Fibroblast of skin of left quadriceps (primary cell): ENCODE data around the gene FPR1.
A peak's percentile ranks its signal among the peaks of the same experiment; 100 is the strongest.

Source experiments
- DNase-seq, 2 experiments: peaks; one replicate each; pipeline ENCODE4 v3.0.0-alpha.2; 2013; ENCODE audit warnings: low read depth in 2 of 2

The FPR1 gene

DNA sequence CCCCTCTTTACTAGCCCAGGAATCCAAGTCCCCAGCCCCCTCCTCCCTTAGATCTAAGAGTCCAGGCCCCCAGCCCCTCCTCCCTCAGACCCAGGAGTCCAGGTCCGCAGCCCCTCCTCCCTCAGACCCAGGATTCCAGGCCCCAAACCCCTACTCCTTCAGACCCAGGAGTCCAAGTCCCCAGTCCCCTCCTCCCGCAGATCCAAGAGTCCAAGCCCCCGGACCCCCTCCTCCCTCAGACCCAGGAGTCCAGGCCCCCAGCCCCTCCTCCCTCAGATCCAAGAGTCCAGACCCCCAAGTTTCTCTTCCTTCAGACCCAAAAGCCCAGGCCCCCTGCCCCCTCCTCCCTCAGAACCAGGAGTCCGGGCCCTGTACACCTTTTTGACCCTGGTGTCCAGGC, 47.1 kb downstream of the FPR1 start:
- no peak for DNase-seq

- peak; percentile 85 to 87 for DNase-seq
Measured at GRCh38 chr19:51703575-51704515, 47.8 kb downstream of the FPR1 start.

- DNase-seq: no peak
Measured at GRCh38 chr19:51702825-51703574, 48.7 kb downstream of the FPR1 start.

GRCh38 chr19:51702103-51702824, 49.4 kb downstream of the FPR1 start:
- DNase-seq: no peak

DNA sequence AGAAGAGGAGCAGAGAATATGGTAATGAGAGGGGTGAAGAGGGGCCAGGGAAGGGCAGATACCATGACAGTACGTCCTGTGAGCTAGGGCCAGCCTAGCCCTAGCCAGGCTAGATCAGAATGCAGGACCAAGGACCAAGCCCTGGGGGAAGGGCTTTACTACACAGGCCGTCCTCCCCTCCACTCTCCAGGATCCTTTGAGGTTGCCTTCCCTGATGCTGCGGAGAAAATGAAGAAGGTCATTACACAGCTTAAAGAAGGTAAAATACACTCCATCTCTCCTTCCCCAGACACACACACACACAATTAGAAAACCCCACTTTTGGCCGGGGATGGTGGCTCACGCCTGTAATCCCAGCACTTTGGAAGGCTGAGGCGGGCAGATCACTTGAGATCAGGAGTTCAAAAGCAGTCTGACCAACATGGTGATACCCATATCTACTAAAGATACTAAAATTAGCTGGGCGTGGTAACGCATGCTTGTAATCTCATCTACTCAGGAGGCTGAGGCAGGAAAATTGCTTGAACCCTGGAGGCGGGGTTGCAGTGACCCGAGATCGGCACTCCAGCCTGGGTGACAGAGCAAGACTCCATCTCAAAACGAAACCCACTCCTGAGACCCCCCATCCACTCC, 50.1 kb downstream of the FPR1 start:
- no peak for DNase-seq

DNA sequence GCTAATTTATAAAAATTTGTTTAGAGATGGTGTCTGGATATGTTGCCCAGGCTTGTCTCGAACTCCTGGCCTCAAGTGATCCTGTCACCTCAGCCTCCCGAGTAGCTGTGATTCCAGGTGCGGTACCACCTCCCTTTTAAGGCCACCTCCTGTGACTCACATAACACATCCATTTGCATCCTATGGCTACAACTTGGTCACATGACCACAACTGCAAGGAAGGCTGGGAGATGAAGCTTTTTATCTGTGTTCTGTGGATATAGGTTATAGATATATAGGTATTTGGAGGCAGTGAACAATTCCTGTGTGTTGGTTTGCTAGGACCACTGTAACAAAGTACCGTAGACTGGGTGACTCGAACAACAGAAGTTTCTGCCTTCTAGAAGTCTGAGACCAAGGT, 52.5 kb downstream of the FPR1 start:
- DNase-seq: no peak

DNA sequence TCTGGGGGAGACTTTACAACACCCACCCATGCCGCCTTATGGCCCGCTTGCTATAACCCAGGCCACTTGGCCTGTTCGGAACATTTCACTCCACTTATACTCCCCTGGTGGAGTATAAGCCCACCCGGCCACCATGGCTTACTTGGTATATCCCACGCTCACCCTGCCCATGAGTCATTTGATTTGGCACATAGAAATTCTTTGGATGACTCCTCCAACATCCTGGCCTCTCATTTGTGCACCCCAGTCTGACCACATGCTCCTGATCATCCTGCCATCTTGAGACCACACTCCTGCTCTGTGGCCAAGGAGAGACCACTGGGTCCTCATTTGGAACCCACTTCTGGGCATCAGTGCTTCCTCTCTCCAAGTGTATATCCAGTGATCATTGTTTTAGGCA, 53.4 kb downstream of the FPR1 start:
- no peak for DNase-seq

- DNase-seq: no peak
Measured at GRCh38 chr19:51697169-51697776, 54.4 kb downstream of the FPR1 start.

DNA sequence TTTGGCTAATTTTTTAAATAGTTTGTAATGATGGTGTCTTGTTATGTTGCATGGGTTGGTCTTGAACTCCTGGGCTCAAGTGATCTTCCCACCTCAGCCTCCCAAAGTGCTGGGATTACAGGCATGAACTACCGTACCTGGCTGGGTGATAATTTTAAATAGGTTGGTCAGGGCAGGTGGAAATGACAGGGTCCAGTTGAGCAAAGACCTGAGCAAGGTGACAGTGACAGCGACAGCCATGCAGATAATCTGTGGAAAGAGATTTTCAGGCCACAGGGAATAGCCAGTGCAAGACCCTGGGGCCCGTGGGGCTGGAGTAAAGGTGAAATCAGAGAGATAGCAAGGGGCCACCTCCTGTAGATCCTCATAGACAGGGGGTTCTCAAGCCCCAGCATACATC, 55.1 kb downstream of the FPR1 start:
- DNase-seq: no peak
